IMR-90 (cell line): ENCODE results near the gene SDHAF3. TPM values are rescaled to one million over a fixed set of nuclear protein-coding genes. Genes with fewer than 3 reads are reported as not detected.
A peak's percentile ranks its signal among the peaks of the same experiment; 100 is the strongest.

ENCODE experiments used
- ATAC-seq: fragments of 200-7000 bp; cut with Tn5 transposase; 2 replicates; pipeline ENCODE4 v1.9.1; 2020; ENCODE audit warnings: low read depth, mild to moderate bottlenecking, moderate library complexity
- BruUV-seq: library from RNA; stranded (reverse); fragments of 400-500 nt; replicated peaks from 2 replicates; lab custom pipeline; 2021; lab: Mats Ljungman, UMichigan
- CTCF ChIA-PET: fragments of 300-600 bp; formaldehyde crosslinking; extraction: SDS; loops from one replicate; lab custom pipeline; 2021; ENCODE audit warnings: antibody characterized with exemption; lab: Yijun Ruan, JAX
- POLR2A ChIA-PET: fragments of 300-600 bp; sonication (Branson Sonifier 250); formaldehyde crosslinking; loops from one replicate; lab custom pipeline; 2022; ENCODE audit warnings: antibody characterized with exemption; ENCODE audit not compliant: unreplicated experiment; lab: Charles Lee
- DNase-seq: peaks from one replicate; pipeline ENCODE4 v3.0.0; 2013
- H2AFZ ChIP-seq: replicated peaks from 2 replicates; pipeline ENCODE3; 2013; ENCODE audit warnings: low read length, mild to moderate bottlenecking; ENCODE audit not compliant: poor library complexity
- H2AK5ac ChIP-seq: 2 replicates; pipeline ENCODE4 v1.6.1; 2013; ENCODE audit warnings: low read depth, low read length, inconsistent platforms
- H2AK9ac ChIP-seq: replicated peaks from 2 replicates; pipeline ENCODE3; 2013; ENCODE audit warnings: mild to moderate bottlenecking, low read depth, low read length, moderate library complexity; ENCODE audit not compliant: poor library complexity
- H2BK120ac ChIP-seq: 2 replicates; pipeline ENCODE4 v1.6.1; 2013; ENCODE audit warnings: low read depth, low read length, inconsistent platforms
- H2BK15ac ChIP-seq: 3 replicates; pipeline ENCODE4 v1.6.1; 2013; ENCODE audit warnings: low read depth, low read length, inconsistent platforms
- H2BK20ac ChIP-seq: 2 replicates; pipeline ENCODE4 v1.6.1; 2013; ENCODE audit warnings: low read depth, mild to moderate bottlenecking, inconsistent platforms, low read length, moderate library complexity
- H2BK5ac ChIP-seq: 2 replicates; pipeline ENCODE4 v1.6.1; 2013; ENCODE audit warnings: mild to moderate bottlenecking, low read depth, low read length, inconsistent platforms; ENCODE audit not compliant: poor library complexity, severe bottlenecking
- H3K14ac ChIP-seq: replicated peaks from 2 replicates; pipeline ENCODE4 v1.6.1; 2013; ENCODE audit warnings: low read depth, low read length, inconsistent platforms
- H3K18ac ChIP-seq: 2 replicates; pipeline ENCODE4 v1.6.1; 2013; ENCODE audit warnings: low read depth, low read length, control low read depth
- H3K23ac ChIP-seq: 2 replicates; pipeline ENCODE4 v1.6.1; 2013; ENCODE audit warnings: low read depth, low read length, inconsistent platforms
- H3K27ac ChIP-seq: 2 replicates; pipeline ENCODE4 v1.5.1; 2013; ENCODE audit warnings: mild to moderate bottlenecking, control low read depth, low read length; ENCODE audit not compliant: insufficient read depth
- H3K27me3 ChIP-seq: 2 replicates; pipeline ENCODE4 v1.6.1; 2013; ENCODE audit warnings: low read length; ENCODE audit not compliant: control insufficient read depth, insufficient read depth
- H3K36me3 ChIP-seq: 2 replicates; pipeline ENCODE4 v1.6.1; 2013; ENCODE audit warnings: low read length, mixed read lengths; ENCODE audit not compliant: control insufficient read depth, insufficient read depth
- H3K4ac ChIP-seq: 2 replicates; pipeline ENCODE4 v1.6.1; 2013; ENCODE audit warnings: low read depth, low read length, inconsistent platforms
- H3K4me1 ChIP-seq: 2 replicates; pipeline ENCODE4 v1.6.1; 2013; ENCODE audit warnings: low read length, mixed read lengths; ENCODE audit not compliant: control insufficient read depth, insufficient read depth
- H3K4me2 ChIP-seq: 2 replicates; pipeline ENCODE4 v1.6.1; 2013; ENCODE audit warnings: low read depth, mild to moderate bottlenecking, control low read depth, low read length, moderate library complexity
- H3K4me3 ChIP-seq: 2 replicates; pipeline ENCODE4 v1.5.1; 2013; ENCODE audit warnings: low read depth, mild to moderate bottlenecking, control low read depth, low read length, moderate library complexity; ENCODE audit not compliant: insufficient read depth
- H3K56ac ChIP-seq: 2 replicates; pipeline ENCODE4 v1.6.1; 2013; ENCODE audit warnings: low read length, inconsistent platforms; ENCODE audit not compliant: insufficient read depth; ENCODE audit errors: extremely low read depth
- H3K79me1 ChIP-seq, 2 experiments: 2 replicates each; pipeline ENCODE4 v1.6.1; 2013; ENCODE audit warnings: low read length in 2 of 2, inconsistent platforms in 1 of 2, low read depth in 1 of 2
- H3K9ac ChIP-seq: 2 replicates; pipeline ENCODE4 v1.6.1; 2013; ENCODE audit warnings: low read depth, low read length, control low read depth
- H3K9me1 ChIP-seq: 2 replicates; pipeline ENCODE4 v1.6.1; 2013; ENCODE audit warnings: low read length, inconsistent platforms; ENCODE audit not compliant: insufficient read depth
- H3K9me3 ChIP-seq: 2 replicates; pipeline ENCODE4 v1.6.1; 2013; ENCODE audit warnings: low read length; ENCODE audit not compliant: control insufficient read depth, insufficient read depth
- H4K20me1 ChIP-seq: 2 replicates; pipeline ENCODE4 v1.6.1; 2013; ENCODE audit warnings: low read length, inconsistent platforms; ENCODE audit not compliant: insufficient read depth
- H4K5ac ChIP-seq: 2 replicates; pipeline ENCODE4 v1.6.1; 2013; ENCODE audit warnings: mild to moderate bottlenecking, low read depth, low read length, control low read depth
- H4K8ac ChIP-seq, 2 experiments: 2 replicates each; pipeline ENCODE4 v1.6.1; 2013; ENCODE audit warnings: low read depth in 2 of 2, low read length in 2 of 2, control low read depth in 1 of 2, inconsistent platforms in 1 of 2
- H4K91ac ChIP-seq: 2 replicates; pipeline ENCODE4 v1.6.1; 2013; ENCODE audit warnings: low read depth, low read length, inconsistent platforms; ENCODE audit not compliant: insufficient read depth
- CEBPB ChIP-seq: IDR thresholded peaks from 2 replicates; pipeline ENCODE4 v1.6.1; 2012; ENCODE audit warnings: low read depth, low read length, improper control_type of control experiment
- CHD1 ChIP-seq: IDR thresholded peaks from 2 replicates; pipeline ENCODE4 v1.6.1; 2012; ENCODE audit warnings: low read depth, low read length, improper control_type of control experiment
- FOS ChIP-seq: fragments of 150-350 bp; IDR thresholded peaks from 2 replicates; pipeline ENCODE4 v1.6.1; 2016; ENCODE audit warnings: low read depth, low read length
- MAFK ChIP-seq: IDR thresholded peaks from 2 replicates; pipeline ENCODE4 v1.6.1; 2012; ENCODE audit warnings: low read depth, low read length, improper control_type of control experiment
- MAZ ChIP-seq: IDR thresholded peaks from 2 replicates; pipeline ENCODE4 v1.6.1; 2012; ENCODE audit warnings: low read depth, mild to moderate bottlenecking, low read length, improper control_type of control experiment, moderate library complexity, borderline replicate concordance
- MXI1 ChIP-seq: IDR thresholded peaks from 2 replicates; pipeline ENCODE4 v1.6.1; 2012; ENCODE audit warnings: low read depth, mild to moderate bottlenecking, low read length, moderate library complexity, borderline replicate concordance
- NFE2L2 ChIP-seq: fragments of 150-350 bp; IDR thresholded peaks from 2 replicates; pipeline ENCODE4 v1.6.1; 2016; ENCODE audit warnings: low read depth, mild to moderate bottlenecking, low read length
- POLR2A ChIP-seq: IDR thresholded peaks from 2 replicates; pipeline ENCODE4 v1.6.1; 2012; ENCODE audit warnings: mild to moderate bottlenecking, low read depth, low read length
- RAD21 ChIP-seq: IDR thresholded peaks from 2 replicates; pipeline ENCODE4 v1.6.1; 2012; ENCODE audit warnings: low read length, improper control_type of control experiment
- RCOR1 ChIP-seq: IDR thresholded peaks from 2 replicates; pipeline ENCODE4 v1.6.1; 2012; ENCODE audit warnings: mild to moderate bottlenecking, low read length, improper control_type of control experiment; ENCODE audit not compliant: insufficient replicate concordance
- RFX5 ChIP-seq: IDR thresholded peaks from 2 replicates; pipeline ENCODE4 v1.8.0; 2012; ENCODE audit warnings: low read depth, mild to moderate bottlenecking, low read length, moderate library complexity
- SMC3 ChIP-seq: fragments of 150-350 bp; IDR thresholded peaks from 2 replicates; pipeline ENCODE4 v1.6.1; 2016; ENCODE audit warnings: low read depth, mild to moderate bottlenecking, antibody characterized with exemption, low read length, moderate library complexity
- WGBS, 2 experiments: methylation state at CpG; one replicate each; pipeline versions ENCODE4 v1.1.5 to v1.1.7; 2013; ENCODE audit warnings: missing lambda C conversion rate in 2 of 2; ENCODE audit not compliant: insufficient read length in 1 of 2; ENCODE audit errors: extremely low coverage in 2 of 2; 5-methylcytosine and 5-hydroxymethylcytosine counted together
- dilution Hi-C: fragments of 300-500 bp; cut with HindIII; formaldehyde crosslinking; loops from one replicate; pipeline ENCODE4 v1.14.3; 2018; ENCODE audit warnings: low sequenced_read_pairs; ENCODE audit not compliant: unreplicated experiment
- in situ Hi-C: fragments of 300-500 bp; cut with MboI; formaldehyde crosslinking; loops from 3 replicates; pipeline ENCODE4 v1.14.3; 2019; ENCODE audit warnings: low sequenced_read_pairs, inconsistent platforms, mixed read lengths
- intact Hi-C: fragments of 100-400 bp; cut with micrococcal nuclease; formaldehyde crosslinking; loops from 2 replicates; pipeline ENCODE4 v1.10.0; 2022
- polyA plus RNA-seq, 3 experiments: library from polyadenylated mRNA; depleted of rRNA; stranded (reverse); fragments of >200 nt; gene quantifications; 2 replicates each; pipeline ENCODE4 v1.2.3, GENCODE V29; 2012; ENCODE audit warnings: low replicate concordance in 1 of 3
- total RNA-seq: library from RNA; depleted of rRNA; stranded (reverse); fragments of >200 nt; gene quantifications from 2 replicates; pipeline ENCODE4 v1.2.3, GENCODE V29; 2012
- TF ChIP-seq, protein P1 (sequence below): fragments of 150-350 bp; IDR thresholded peaks from 2 replicates; pipeline ENCODE4 v1.6.1; 2016; ENCODE audit warnings: low read depth, mild to moderate bottlenecking, low read length, moderate library complexity, borderline replicate concordance
- TF ChIP-seq, protein P2 (sequence below): fragments of 150-350 bp; IDR thresholded peaks from 2 replicates; pipeline ENCODE4 v1.6.1; 2017; ENCODE audit warnings: mild to moderate bottlenecking, antibody characterized with exemption, low read length, low read depth
- TF ChIP-seq, protein P3 (sequence below): conservative IDR thresholded peaks from 2 replicates; pipeline ENCODE4 v1.5.1; 2012; ENCODE audit warnings: mild to moderate bottlenecking, low read depth, low read length, improper control_type of control experiment

SDHAF3 gene
- total and polyA plus RNA-seq, 2 of the 4 experiments (the other 2 are of a cell fraction) = 5.7 to 6.1 TPM

- WGBS, 2 experiments = no CpG with 5 or more reads among the region's 2 CpGs
- no peak for TF ChIP-seq FOS
- no peak for TF ChIP-seq CEBPB
- TF ChIP-seq, protein P1, sequence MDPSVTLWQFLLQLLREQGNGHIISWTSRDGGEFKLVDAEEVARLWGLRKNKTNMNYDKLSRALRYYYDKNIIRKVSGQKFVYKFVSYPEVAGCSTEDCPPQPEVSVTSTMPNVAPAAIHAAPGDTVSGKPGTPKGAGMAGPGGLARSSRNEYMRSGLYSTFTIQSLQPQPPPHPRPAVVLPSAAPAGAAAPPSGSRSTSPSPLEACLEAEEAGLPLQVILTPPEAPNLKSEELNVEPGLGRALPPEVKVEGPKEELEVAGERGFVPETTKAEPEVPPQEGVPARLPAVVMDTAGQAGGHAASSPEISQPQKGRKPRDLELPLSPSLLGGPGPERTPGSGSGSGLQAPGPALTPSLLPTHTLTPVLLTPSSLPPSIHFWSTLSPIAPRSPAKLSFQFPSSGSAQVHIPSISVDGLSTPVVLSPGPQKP = no peak
- TF ChIP-seq MXI1 = no peak
- no peak for TF ChIP-seq NFE2L2
- TF ChIP-seq MAFK = no peak
- TF ChIP-seq RCOR1 = no peak
- TF ChIP-seq, protein P2, sequence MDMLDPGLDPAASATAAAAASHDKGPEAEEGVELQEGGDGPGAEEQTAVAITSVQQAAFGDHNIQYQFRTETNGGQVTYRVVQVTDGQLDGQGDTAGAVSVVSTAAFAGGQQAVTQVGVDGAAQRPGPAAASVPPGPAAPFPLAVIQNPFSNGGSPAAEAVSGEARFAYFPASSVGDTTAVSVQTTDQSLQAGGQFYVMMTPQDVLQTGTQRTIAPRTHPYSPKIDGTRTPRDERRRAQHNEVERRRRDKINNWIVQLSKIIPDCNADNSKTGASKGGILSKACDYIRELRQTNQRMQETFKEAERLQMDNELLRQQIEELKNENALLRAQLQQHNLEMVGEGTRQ = no peak
- TF ChIP-seq RAD21 = peak; percentile 67
- TF ChIP-seq, protein P3, sequence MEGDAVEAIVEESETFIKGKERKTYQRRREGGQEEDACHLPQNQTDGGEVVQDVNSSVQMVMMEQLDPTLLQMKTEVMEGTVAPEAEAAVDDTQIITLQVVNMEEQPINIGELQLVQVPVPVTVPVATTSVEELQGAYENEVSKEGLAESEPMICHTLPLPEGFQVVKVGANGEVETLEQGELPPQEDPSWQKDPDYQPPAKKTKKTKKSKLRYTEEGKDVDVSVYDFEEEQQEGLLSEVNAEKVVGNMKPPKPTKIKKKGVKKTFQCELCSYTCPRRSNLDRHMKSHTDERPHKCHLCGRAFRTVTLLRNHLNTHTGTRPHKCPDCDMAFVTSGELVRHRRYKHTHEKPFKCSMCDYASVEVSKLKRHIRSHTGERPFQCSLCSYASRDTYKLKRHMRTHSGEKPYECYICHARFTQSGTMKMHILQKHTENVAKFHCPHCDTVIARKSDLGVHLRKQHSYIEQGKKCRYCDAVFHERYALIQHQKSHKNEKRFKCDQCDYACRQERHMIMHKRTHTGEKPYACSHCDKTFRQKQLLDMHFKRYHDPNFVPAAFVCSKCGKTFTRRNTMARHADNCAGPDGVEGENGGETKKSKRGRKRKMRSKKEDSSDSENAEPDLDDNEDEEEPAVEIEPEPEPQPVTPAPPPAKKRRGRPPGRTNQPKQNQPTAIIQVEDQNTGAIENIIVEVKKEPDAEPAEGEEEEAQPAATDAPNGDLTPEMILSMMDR = peak; percentile 68
- TF ChIP-seq MAZ = peak; percentile 47; the same call in 1 of the 2 replicates
- no peak for TF ChIP-seq POLR2A
- TF ChIP-seq CHD1 = no peak
- peak; percentile 59 for TF ChIP-seq SMC3
- no peak for TF ChIP-seq RFX5
Measured at GRCh38 chr7:97179454-97180104, 62.1 kb downstream of the SDHAF3 start.

More at GRCh38 chr7:97179454-97180104, 62.1 kb downstream of the SDHAF3 start:
- no peak overlapping the region for H2BK20ac ChIP-seq
- H3K4me1 ChIP-seq = no peaks in the 10 kb centered on the region
- no peak overlapping the region for H3K14ac ChIP-seq
- dilution Hi-C loops (no loop called here), intact Hi-C loops (loop anchor here (1.0 kb wide), 3 partner anchors 34 to 1263 kb away; no protein-coding TSS in a partner anchor), in situ Hi-C loops (no loop called here)
- H3K56ac ChIP-seq = no peak overlapping the region
- no peak overlapping the region for H2AK9ac ChIP-seq
- no peak overlapping the region for H3K4me3 ChIP-seq
- no peak overlapping the region for H2AFZ ChIP-seq
- CTCF ChIA-PET = interaction anchor here (0.6 to 1.3 kb wide), 9 partner anchors 11 to 1044 kb away, joined by 3 to 7 read pairs (median 4); no protein-coding TSS in a partner anchor
- no peaks in the 10 kb centered on the region for H3K36me3 ChIP-seq
- no peak overlapping the region for H3K27ac ChIP-seq
- H3K9me1 ChIP-seq = no peaks in the 10 kb centered on the region
- no peaks in the 10 kb centered on the region for H4K20me1 ChIP-seq
- no peak overlapping the region for H2BK15ac ChIP-seq
- no peak overlapping the region for H3K4ac ChIP-seq
- H3K9me3 ChIP-seq = no peaks in the 10 kb centered on the region
- H2AK5ac ChIP-seq = no peak overlapping the region
- BruUV-seq = no TSS peak
- no peaks in the 10 kb centered on the region for H3K27me3 ChIP-seq
- DNase-seq = peak; percentile 65
- no peak overlapping the region for H3K23ac ChIP-seq
- no peak overlapping the region for H2BK5ac ChIP-seq
- no peak overlapping the region for H2BK120ac ChIP-seq
- no peak overlapping the region for H4K8ac ChIP-seq
- no peak overlapping the region for H4K91ac ChIP-seq
- no peak overlapping the region for H3K4me2 ChIP-seq
- peak; percentile 89 for ATAC-seq
- H3K79me1 ChIP-seq = no peaks in the 10 kb centered on the region
- no peak overlapping the region for H3K9ac ChIP-seq
- H4K5ac ChIP-seq = no peak overlapping the region
- H3K18ac ChIP-seq = no peak overlapping the region
- POLR2A ChIA-PET = interaction anchor here (0.6 kb wide), 1 partner anchor 307 kb away, joined by 4 read pairs; no protein-coding TSS in a partner anchor
